BE2C (cell line): ENCODE results near the gene EEF1E1.

ENCODE experiments used
- DNase-seq: peaks from one replicate; pipeline ENCODE4 v3.0.0-alpha.2; 2020
- H3K27me3 ChIP-seq: fragments of 250-450 bp; sonication (Bioruptor Pico); 2 replicates; pipeline ENCODE4 v1.5.1; 2020; ENCODE audit warnings: mild to moderate bottlenecking
- H3K36me3 ChIP-seq: fragments of 250-450 bp; sonication (Bioruptor Pico); 2 replicates; pipeline ENCODE4 v1.5.1; 2020; ENCODE audit warnings: mild to moderate bottlenecking
- H3K4me1 ChIP-seq: fragments of 250-450 bp; sonication (Bioruptor Pico); 2 replicates; pipeline ENCODE4 v1.5.1; 2020
- H3K4me3 ChIP-seq: 2 replicates; pipeline ENCODE4 v1.5.1; 2011; ENCODE audit warnings: low read depth, low read length
- H3K9me3 ChIP-seq: fragments of 250-450 bp; sonication (Bioruptor Pico); 2 replicates; pipeline ENCODE4 v1.5.1; 2020
- TF ChIP-seq, protein P1 (sequence below): IDR thresholded peaks from 2 replicates; pipeline ENCODE4 v1.5.1; 2012; ENCODE audit warnings: mild to moderate bottlenecking, low read depth, low read length

The EEF1E1 gene

DNA sequence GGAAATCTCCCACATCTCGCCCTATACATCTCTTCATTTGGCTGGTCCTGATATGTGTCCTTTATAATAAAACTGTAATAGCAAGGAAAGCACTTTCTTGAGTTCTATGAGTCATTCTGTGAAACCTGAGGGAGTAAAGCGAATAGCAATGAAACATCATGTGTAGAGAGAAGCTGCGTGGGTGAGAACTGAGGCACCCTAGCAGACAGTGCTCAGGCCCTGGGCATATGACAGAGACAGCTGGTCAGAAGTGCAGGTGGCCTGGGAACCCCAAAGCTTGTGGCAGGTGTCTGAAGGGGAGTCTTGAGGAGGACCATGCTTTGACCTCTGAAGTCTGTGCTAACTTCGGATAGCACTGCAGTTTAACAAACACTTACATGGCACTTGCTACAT, 36.8 kb downstream of the EEF1E1 start:
- Histone ChIP-seq H3K4me3 (no peak overlapping the region), H3K27me3 (no peaks in the 10 kb centered on the region), H3K4me1 (peaks cover 8% of the 10 kb centered on the region), H3K9me3 (no peaks in the 10 kb centered on the region), H3K36me3 (peaks cover 3% of the 10 kb centered on the region; the same call in 1 of the 2 replicates)
- no peak for DNase-seq
- TF ChIP-seq, protein P1, sequence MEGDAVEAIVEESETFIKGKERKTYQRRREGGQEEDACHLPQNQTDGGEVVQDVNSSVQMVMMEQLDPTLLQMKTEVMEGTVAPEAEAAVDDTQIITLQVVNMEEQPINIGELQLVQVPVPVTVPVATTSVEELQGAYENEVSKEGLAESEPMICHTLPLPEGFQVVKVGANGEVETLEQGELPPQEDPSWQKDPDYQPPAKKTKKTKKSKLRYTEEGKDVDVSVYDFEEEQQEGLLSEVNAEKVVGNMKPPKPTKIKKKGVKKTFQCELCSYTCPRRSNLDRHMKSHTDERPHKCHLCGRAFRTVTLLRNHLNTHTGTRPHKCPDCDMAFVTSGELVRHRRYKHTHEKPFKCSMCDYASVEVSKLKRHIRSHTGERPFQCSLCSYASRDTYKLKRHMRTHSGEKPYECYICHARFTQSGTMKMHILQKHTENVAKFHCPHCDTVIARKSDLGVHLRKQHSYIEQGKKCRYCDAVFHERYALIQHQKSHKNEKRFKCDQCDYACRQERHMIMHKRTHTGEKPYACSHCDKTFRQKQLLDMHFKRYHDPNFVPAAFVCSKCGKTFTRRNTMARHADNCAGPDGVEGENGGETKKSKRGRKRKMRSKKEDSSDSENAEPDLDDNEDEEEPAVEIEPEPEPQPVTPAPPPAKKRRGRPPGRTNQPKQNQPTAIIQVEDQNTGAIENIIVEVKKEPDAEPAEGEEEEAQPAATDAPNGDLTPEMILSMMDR: no peak

- DNase-seq: no peak
- H3K27me3 ChIP-seq: no peaks in the 10 kb centered on the region
- H3K9me3 ChIP-seq: no peaks in the 10 kb centered on the region
- peak overlapping the region; percentile 86 for H3K4me3 ChIP-seq
- TF ChIP-seq, protein P1: no peak
- peaks cover 3% of the 10 kb centered on the region; the same call in 1 of the 2 replicates for H3K36me3 ChIP-seq
- peaks cover 5% of the 10 kb centered on the region for H3K4me1 ChIP-seq
Observed at GRCh38 chr6:8064638-8065518, 37.5 kb downstream of the EEF1E1 start.

GRCh38 chr6:8063761-8064637, 38.3 kb downstream of the EEF1E1 start, which contains the start of gene BLOC1S5:
Gene BLOC1S5, minus strand, starts transcription at chr6:8064389. Its CDS starts 13 bp downstream, at chr6:8064376.
- Histone ChIP-seq H3K9me3 (no peaks in the 10 kb centered on the region), H3K4me1 (no peaks in the 10 kb centered on the region), H3K27me3 (no peaks in the 10 kb centered on the region), H3K36me3 (peaks cover 3% of the 10 kb centered on the region; the same call in 1 of the 2 replicates), H3K4me3 (peak within 1 kb of the TSS; percentile 86)
- TF ChIP-seq, protein P1: 0 out of 2 replicates have a peak, but pooled peaks have one; percentile 13
- DNase-seq: peak; percentile 97

DNA sequence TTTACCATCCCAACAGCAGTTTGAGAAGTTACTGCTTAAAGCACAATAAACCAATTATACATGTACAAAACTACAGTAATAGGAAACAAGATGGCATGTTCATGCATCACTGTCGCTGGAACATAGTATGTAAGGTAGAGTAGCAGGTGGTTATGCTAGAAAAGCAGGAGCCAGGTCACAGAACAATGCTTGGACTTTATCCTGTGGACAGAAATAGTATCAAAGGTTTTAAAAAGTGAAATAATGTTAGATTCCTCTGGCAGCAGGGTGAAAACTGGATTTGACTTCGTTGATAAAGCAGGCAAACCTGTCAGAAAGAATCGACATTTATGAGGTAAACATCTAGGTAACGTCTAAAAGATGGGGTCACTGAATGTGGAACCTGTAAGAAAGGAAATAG, 40.6 kb downstream of the EEF1E1 start:
- no peaks in the 10 kb centered on the region for H3K4me1 ChIP-seq
- no peak overlapping the region for H3K4me3 ChIP-seq
- DNase-seq: no peak
- H3K27me3 ChIP-seq: no peaks in the 10 kb centered on the region
- no peaks in the 10 kb centered on the region for H3K9me3 ChIP-seq
- H3K36me3 ChIP-seq: peaks cover 3% of the 10 kb centered on the region; the same call in 1 of the 2 replicates
- TF ChIP-seq, protein P1: no peak

DNA sequence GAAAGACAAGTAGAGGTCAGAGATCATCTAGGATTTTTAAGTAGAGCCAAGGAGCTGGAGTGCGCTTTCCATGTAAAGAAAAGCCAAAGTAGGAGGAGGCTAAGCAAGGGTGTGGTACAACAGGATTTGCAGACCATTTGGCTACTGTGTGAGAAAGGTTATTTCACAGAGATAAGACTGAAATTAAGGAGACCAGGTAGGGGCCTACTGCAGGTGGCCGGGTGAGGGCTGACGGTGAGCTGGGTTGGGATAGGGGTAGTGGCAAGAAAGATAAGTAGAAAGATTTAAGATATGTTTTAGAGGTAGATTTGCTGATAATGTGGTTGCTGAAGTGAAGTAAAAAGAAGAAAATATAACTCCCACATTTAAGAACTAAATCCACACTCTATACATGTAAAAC, 42.0 kb downstream of the EEF1E1 start:
- DNase-seq: no peak
- H3K27me3 ChIP-seq: no peaks in the 10 kb centered on the region
- H3K4me3 ChIP-seq: no peak overlapping the region
- no peaks in the 10 kb centered on the region for H3K9me3 ChIP-seq
- H3K4me1 ChIP-seq: no peaks in the 10 kb centered on the region
- peaks cover 3% of the 10 kb centered on the region; the same call in 1 of the 2 replicates for H3K36me3 ChIP-seq
- TF ChIP-seq, protein P1: no peak
